ENCODE results near the gene GABBR1.

- TF ChIP-seq CEBPB (IDR thresholded peaks at IDR 0.05), result no peak
- no peak for TF ChIP-seq RAD21 (IDR thresholded peaks at IDR 0.05; ENCODE audit: low read depth)
- no peak for TF ChIP-seq ZBTB7A (IDR thresholded peaks at IDR 0.05; ENCODE audit: low read depth)
- no peak for TF ChIP-seq TAF1 (IDR thresholded peaks at IDR 0.05; ENCODE audit: low read depth)
- TF ChIP-seq REST (IDR thresholded peaks at IDR 0.05; ENCODE audit: low read depth), result no peak
- no peak for TF ChIP-seq EP300 (IDR thresholded peaks at IDR 0.05; ENCODE audit: borderline replicate concordance)
- TF ChIP-seq CREB1 (IDR thresholded peaks at IDR 0.05; ENCODE audit: low read depth), result no peak
Observed at GRCh38 chr6:29679962-29680361, 47.0 kb upstream of the GABBR1 start.
